Renal cortical epithelial cell (primary cell): ENCODE measurements around the gene ABHD12. TPM values are rescaled to one million over a fixed set of nuclear protein-coding genes. Genes with fewer than 3 reads are reported as not detected.

Experiments
- DNase-seq: peaks from one replicate; pipeline ENCODE4 v3.0.0-alpha.2; 2011; ENCODE audit warnings: low read depth
- total RNA-seq: library from RNA; depleted of rRNA; stranded (reverse); fragments of >200 nt; gene quantifications from 2 replicates; pipeline ENCODE4 v1.2.3, GENCODE V29; 2014

The ABHD12 gene
- total RNA-seq, 1 donor from 2014 or later, result 68.7 TPM

GRCh38 chr20:25306991-25307903, 83.4 kb downstream of the ABHD12 start:
- DNase-seq, result no peak

GRCh38 chr20:25304025-25304549, 86.5 kb downstream of the ABHD12 start:
- no peak for DNase-seq

GRCh38 chr20:25303292-25304024, 87.2 kb downstream of the ABHD12 start:
- no peak for DNase-seq

GRCh38 chr20:25302596-25302995, 88.0 kb downstream of the ABHD12 start:
- DNase-seq, result no peak

- no peak for DNase-seq
Measured at GRCh38 chr20:25301357-25301920, 89.2 kb downstream of the ABHD12 start.

- DNase-seq, result peak; percentile 45
Measured at GRCh38 chr20:25300496-25301170, 90.0 kb downstream of the ABHD12 start.

GRCh38 chr20:25299806-25300205, 90.8 kb downstream of the ABHD12 start:
- peak; percentile 41 for DNase-seq

GRCh38 chr20:25297141-25297905, 93.3 kb downstream of the ABHD12 start:
- no peak for DNase-seq

GRCh38 chr20:25296094-25297093, 94.2 kb downstream of the ABHD12 start:
- DNase-seq, result no peak

- DNase-seq, result no peak
Measured at GRCh38 chr20:25295386-25296093, 95.1 kb downstream of the ABHD12 start.

- no peak for DNase-seq
Measured at GRCh38 chr20:25294459-25295385, 95.9 kb downstream of the ABHD12 start.

- DNase-seq, result no peak
Measured at GRCh38 chr20:25293910-25294458, 96.7 kb downstream of the ABHD12 start.

- no peak for DNase-seq
Measured at GRCh38 chr20:25293507-25293906, 97.1 kb downstream of the ABHD12 start.

GRCh38 chr20:25292176-25292891, 98.3 kb downstream of the ABHD12 start:
- no peak for DNase-seq

- no peak for DNase-seq
Measured at GRCh38 chr20:25291432-25292133, 99.1 kb downstream of the ABHD12 start.
